ENCODE measurements around the gene ANKRD44.
"Not testable (repeated sequence)": the region's sequence is repeated elsewhere in the genome, so short reads cannot be mapped to it uniquely, and the experiment has no call there.

ANKRD44 gene

GRCh38 chr2:197054437-197054836, 256.1 kb downstream of the ANKRD44 start:
- no peak for DNase-seq (ENCODE audit: extremely low read depth in 1 of 2, low read depth in 1 of 2)

GRCh38 chr2:197052356-197052755, 258.2 kb downstream of the ANKRD44 start:
- DNase-seq (ENCODE audit: extremely low read depth in 1 of 2, low read depth in 1 of 2), result no peak

DNA sequence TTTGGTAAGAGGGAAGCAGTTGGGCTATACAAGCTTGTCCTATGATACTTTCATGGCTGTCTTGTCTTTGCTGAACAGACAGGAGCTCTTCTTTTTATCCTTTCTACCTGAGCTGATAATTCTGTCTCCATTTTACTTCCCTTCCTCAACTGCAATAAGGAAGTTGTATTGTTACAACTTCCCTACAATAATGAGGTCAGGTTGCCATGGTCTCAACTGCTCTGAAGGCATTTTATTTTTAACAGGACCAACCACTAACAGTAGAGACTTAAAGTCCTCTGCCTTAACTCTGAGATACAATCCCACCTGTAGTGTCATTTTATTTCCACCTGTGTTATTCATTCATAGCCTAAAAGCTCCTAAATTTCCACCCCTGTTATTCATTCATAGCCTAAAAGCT, 265.5 kb downstream of the ANKRD44 start:
- no peak for DNase-seq (ENCODE audit: extremely low read depth in 1 of 2, low read depth in 1 of 2)

- no peak for DNase-seq (ENCODE audit: extremely low read depth in 1 of 2, low read depth in 1 of 2)
These were observed 267.8 kb downstream of the ANKRD44 start for GRCh38 chr2:197042739-197043196.

GRCh38 chr2:197037863-197038398, 272.6 kb downstream of the ANKRD44 start:
- DNase-seq (ENCODE audit: extremely low read depth in 1 of 2, low read depth in 1 of 2), result no peak

DNA sequence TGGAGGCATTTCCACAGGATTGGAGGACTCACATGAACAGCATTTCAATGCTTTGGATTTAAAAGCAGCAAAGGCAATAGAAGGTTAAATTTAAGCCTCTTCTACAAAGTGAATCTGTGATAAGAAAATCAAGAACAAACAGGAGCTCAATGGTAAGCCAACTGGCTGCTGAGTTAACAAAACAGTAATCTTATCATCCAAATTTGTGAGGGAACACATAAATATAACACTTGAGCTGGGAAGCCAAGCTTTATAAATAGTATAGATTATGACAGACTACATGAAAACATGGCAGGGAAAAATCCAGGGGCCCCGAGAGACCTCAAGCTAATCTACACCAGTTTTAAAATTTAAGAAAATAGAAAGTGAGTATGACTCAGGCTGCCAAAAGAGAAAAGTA, 275.6 kb downstream of the ANKRD44 start:
- DNase-seq (ENCODE audit: extremely low read depth in 1 of 2, low read depth in 1 of 2), result no peak

GRCh38 chr2:197034292-197034691, 276.3 kb downstream of the ANKRD44 start:
- DNase-seq (ENCODE audit: extremely low read depth in 1 of 2, low read depth in 1 of 2), result no peak

GRCh38 chr2:197033222-197033621, 277.4 kb downstream of the ANKRD44 start:
- DNase-seq (ENCODE audit: extremely low read depth in 1 of 2, low read depth in 1 of 2), result no peak

DNA sequence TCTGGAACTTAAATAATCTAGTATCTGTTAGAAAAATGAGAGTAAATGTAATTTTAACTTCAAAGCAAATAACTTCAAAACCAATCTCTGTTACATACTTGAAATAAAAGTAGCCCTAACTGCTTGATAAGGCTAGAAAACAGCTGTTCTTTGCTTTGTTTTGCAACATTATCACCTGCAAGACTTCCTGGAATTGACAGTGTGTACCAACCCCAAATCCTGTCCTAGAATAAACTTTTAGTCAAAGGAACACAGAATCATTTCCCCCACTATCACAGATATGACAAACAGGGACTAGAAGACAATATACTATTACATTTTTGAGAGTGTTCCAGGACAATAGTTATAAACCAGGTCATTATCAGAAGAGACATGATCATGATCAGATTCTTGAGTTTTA, 278.8 kb downstream of the ANKRD44 start:
- DNase-seq (ENCODE audit: extremely low read depth in 1 of 2, low read depth in 1 of 2), result no peak

DNA sequence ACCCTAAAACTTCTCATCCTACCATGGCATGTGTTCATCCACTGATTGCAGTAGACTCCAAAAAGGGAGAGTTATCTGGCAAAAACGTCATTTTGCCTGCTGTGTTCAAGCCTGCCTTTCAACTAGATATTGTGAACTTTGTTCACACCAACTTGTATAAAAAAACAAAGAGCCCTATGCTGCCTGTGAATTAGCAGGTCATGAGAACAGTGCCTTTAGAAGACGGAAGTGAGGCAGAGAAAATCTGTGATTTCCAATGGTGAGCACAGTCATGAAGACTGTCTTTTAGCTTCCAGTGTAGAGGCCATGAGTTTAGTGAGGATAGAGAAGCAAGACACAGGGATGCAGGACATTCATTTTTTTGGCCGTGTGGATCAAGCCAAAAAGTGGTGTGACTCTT, 280.5 kb downstream of the ANKRD44 start:
- DNase-seq (ENCODE audit: extremely low read depth in 1 of 2, low read depth in 1 of 2), result no peak

DNA sequence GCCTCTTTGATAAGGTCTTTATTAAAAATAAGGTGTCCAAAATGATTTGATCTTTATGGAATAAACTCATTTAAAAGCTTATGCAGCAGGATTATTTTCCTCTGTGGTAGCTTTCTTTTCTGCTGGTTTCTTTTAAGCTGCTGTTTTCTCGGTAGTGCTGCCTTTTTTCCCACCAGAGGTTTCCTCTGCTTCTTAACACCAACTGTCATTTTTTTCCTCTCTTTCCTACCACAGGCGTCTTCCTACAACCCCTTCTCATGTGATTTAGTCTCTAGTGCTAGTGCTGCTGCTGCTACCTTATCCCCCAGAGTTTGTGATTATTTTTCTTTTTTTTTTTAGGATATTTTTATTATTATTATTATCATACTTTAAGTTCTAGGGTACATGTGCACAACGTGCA, 281.9 kb downstream of the ANKRD44 start:
- DNase-seq (ENCODE audit: extremely low read depth in 1 of 2, low read depth in 1 of 2), result no peak

GRCh38 chr2:197028230-197028629, 282.4 kb downstream of the ANKRD44 start:
- no peak for DNase-seq (ENCODE audit: extremely low read depth in 1 of 2, low read depth in 1 of 2)

- DNase-seq (ENCODE audit: extremely low read depth in 1 of 2, low read depth in 1 of 2), result no peak
These were observed 286.4 kb downstream of the ANKRD44 start for GRCh38 chr2:197024206-197024605.

DNA sequence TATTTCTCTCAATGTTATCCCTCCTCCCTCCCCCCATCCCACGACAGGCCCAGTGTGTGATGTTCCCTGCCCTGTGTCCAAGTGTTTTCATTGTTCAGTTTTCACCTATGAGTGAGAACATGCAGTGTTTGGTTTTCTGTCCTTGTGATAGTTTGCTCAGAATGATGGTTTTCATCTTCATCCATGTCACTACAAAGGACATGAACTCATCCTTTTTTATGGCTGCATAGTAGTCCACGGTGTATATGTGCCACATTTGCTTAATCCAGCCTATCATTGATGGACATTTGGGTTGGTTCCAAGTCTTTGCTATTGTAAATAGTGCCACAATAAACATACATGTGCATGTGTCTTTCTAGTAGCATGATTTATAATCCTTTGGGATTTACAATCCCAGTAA, 289.7 kb downstream of the ANKRD44 start:
- DNase-seq (ENCODE audit: extremely low read depth in 1 of 2, low read depth in 1 of 2), result not testable (repeated sequence)

GRCh38 chr2:197013098-197013497, 297.5 kb downstream of the ANKRD44 start:
- DNase-seq (ENCODE audit: extremely low read depth in 1 of 2, low read depth in 1 of 2), result no peak

GRCh38 chr2:197011801-197012641, 298.6 kb downstream of the ANKRD44 start:
- no peak for DNase-seq (ENCODE audit: extremely low read depth in 1 of 2, low read depth in 1 of 2)

GRCh38 chr2:197011021-197011417, 299.6 kb downstream of the ANKRD44 start:
- DNase-seq (ENCODE audit: extremely low read depth in 1 of 2, low read depth in 1 of 2), result no peak

DNA sequence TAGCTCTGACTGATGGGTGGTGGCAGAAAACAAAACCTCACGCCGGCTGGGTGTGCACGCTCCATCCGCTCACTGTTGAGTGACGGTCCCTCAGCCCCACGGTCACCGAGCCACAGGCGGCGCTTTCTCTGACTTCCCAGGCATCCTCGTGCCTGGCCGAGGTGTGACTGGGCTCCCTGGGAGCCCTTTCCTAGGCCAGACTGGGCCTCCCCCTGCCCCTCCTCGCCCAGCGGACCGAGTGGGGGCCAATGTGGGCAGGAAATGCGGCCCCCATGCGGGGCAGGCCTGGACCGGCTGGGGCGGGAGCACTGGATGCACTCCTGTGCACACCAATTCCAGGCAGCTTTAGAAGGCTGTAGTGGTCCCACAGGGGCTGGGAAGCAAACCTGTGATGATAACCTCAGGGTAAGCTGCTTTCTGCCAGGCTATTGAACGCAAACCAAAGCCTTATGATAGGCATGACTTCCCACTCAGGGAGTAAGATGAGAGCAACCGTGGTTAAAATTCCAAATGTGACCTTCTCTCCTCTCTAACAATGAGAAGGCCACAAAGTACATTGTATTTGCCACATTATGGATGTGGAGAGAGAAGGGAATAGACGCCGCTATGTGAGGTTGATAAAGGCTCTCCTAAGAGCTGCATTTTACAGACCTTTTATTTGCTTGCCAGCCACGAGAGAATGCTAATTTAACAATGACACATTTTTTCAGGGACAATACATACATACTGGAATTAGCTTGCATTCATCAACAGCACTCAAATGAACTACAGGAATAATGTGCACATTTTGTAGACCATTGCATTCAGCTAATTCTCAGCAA, 300.2 kb downstream of the ANKRD44 start:
- no peak for DNase-seq (ENCODE audit: extremely low read depth in 1 of 2, low read depth in 1 of 2)

GRCh38 chr2:197008741-197009341, 301.7 kb downstream of the ANKRD44 start:
- DNase-seq (ENCODE audit: extremely low read depth in 1 of 2, low read depth in 1 of 2), result not testable (repeated sequence)

DNA sequence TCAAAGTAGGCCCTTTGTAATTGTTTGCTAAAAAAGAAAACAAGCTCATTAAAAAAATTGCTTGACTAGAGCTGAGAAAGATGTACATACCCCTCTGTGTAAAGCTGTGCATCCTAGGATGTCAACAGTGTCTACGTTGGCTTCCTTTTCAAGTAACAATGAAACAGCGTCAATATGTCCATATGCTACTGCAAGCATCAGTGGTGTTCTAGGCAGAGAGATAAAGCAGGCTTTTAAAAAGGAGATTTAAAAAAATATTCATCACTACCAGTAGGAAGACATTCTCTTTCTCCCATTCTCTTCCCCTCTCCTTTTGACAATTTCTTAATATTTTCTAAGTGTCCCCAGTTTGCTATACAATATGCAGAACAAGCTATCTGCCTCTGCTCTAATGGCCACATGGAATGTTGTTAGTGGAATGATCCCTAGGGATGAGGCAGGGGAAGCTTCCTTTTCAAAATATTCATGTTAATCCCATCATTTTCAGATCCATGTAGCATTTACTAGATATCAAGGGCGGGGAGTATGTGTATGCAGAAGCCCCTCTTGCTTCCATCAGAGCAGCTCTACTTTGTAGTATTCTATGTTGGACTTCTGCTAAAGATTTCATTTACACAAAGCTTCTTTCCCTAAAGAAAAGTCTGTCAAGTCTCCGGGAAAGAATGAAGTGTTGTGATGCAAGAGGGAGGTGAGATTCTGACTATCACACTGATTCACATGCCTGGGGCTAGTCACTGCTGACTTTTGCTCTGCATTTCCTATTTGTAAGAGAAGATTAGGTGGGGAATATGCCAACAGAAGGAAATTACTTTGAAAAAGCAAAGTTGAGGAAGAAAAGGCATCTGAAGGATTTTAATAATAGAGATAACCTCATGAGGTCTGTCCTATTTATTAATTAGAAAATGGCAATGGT, 302.6 kb downstream of the ANKRD44 start:
- DNase-seq (ENCODE audit: extremely low read depth in 1 of 2, low read depth in 1 of 2), result no peak
